ENCODE results near the gene ETFDH. TPM values are rescaled to one million over a fixed set of nuclear protein-coding genes. Genes with fewer than 3 reads are reported as not detected.

Gene ETFDH
- total and polyA plus RNA-seq, 2 donors (not counting 1 experiment from before 2014, with no cell fraction given), result 34.8 to 38.6 TPM

GRCh38 chr4:158630893-158631292, 41.2 kb upstream of the ETFDH start:
- Histone ChIP-seq H3K27ac (ENCODE audit: insufficient read depth, low read length) (no peak overlapping the region), H3K4me3 (replicated peaks in 1 of 4; ENCODE audit: control extremely low read depth in 1 of 4, insufficient read depth in 1 of 4, low read depth in 3 of 4, low read length in 4 of 4) (no peak overlapping the region), H4K20me1 (ENCODE audit: control insufficient read depth, extremely low read depth, insufficient read depth, low read length) (no peaks in the 10 kb centered on the region), H3K27me3 (ENCODE audit: control insufficient read depth, insufficient read depth, low read length) (no peaks in the 10 kb centered on the region), H3K9me3 (ENCODE audit: control insufficient read depth, insufficient read depth, low read depth, low read length) (no peaks in the 10 kb centered on the region), H2AFZ (ENCODE audit: low read length) (no peak overlapping the region), H3K9ac (ENCODE audit: insufficient read depth, low read length) (no peak overlapping the region), H3K4me1 (ENCODE audit: control insufficient read depth, extremely low read depth, insufficient read depth, low read length) (no peaks in the 10 kb centered on the region), H3K36me3 (ENCODE audit: control insufficient read depth, insufficient read depth, low read length) (no peaks in the 10 kb centered on the region), H3K79me2 (ENCODE audit: control insufficient read depth, insufficient read depth, low read length) (no peaks in the 10 kb centered on the region), H3K4me2 (ENCODE audit: extremely low read depth, insufficient read depth, low read length) (no peak overlapping the region)
- TF ChIP-seq EZH2 (IDR thresholded peaks at IDR 0.05; ENCODE audit: low read length, missing control alignments) (no peak), CTCF (conservative IDR thresholded peaks at IDR 0.05 in 1 of 2, IDR thresholded peaks at IDR 0.05 in 1 of 2; ENCODE audit: low read depth in 1 of 2, low read length in 2 of 2) (no peak)
- DNase-seq (ENCODE audit: low read depth in 2 of 2), result peak; percentile 47 to 86

GRCh38 chr4:158636619-158637018, 35.5 kb upstream of the ETFDH start:
- Histone ChIP-seq H3K9ac (ENCODE audit: insufficient read depth, low read length) (no peak overlapping the region), H3K79me2 (ENCODE audit: control insufficient read depth, insufficient read depth, low read length) (no peaks in the 10 kb centered on the region), H3K4me1 (ENCODE audit: control insufficient read depth, extremely low read depth, insufficient read depth, low read length) (no peaks in the 10 kb centered on the region), H2AFZ (ENCODE audit: low read length) (no peak overlapping the region), H3K4me2 (ENCODE audit: extremely low read depth, insufficient read depth, low read length) (no peak overlapping the region), H3K27ac (ENCODE audit: insufficient read depth, low read length) (no peak overlapping the region), H3K36me3 (ENCODE audit: control insufficient read depth, insufficient read depth, low read length) (no peaks in the 10 kb centered on the region), H3K27me3 (ENCODE audit: control insufficient read depth, insufficient read depth, low read length) (peaks cover 3% of the 10 kb centered on the region), H3K9me3 (ENCODE audit: control insufficient read depth, insufficient read depth, low read depth, low read length) (no peaks in the 10 kb centered on the region), H4K20me1 (ENCODE audit: control insufficient read depth, extremely low read depth, insufficient read depth, low read length) (no peaks in the 10 kb centered on the region), H3K4me3 (replicated peaks in 1 of 4; ENCODE audit: control extremely low read depth in 1 of 4, insufficient read depth in 1 of 4, low read depth in 3 of 4, low read length in 4 of 4) (no peak overlapping the region)
- no peak for DNase-seq (ENCODE audit: low read depth in 2 of 2)
- TF ChIP-seq EZH2 (IDR thresholded peaks at IDR 0.05; ENCODE audit: low read length, missing control alignments) (no peak), CTCF (conservative IDR thresholded peaks at IDR 0.05 in 1 of 2, IDR thresholded peaks at IDR 0.05 in 1 of 2; ENCODE audit: low read depth in 1 of 2, low read length in 2 of 2) (no peak)

- Histone ChIP-seq H3K27me3 (ENCODE audit: control insufficient read depth, insufficient read depth, low read length) (peaks cover 3% of the 10 kb centered on the region), H3K36me3 (ENCODE audit: control insufficient read depth, insufficient read depth, low read length) (no peaks in the 10 kb centered on the region), H3K9ac (ENCODE audit: insufficient read depth, low read length) (no peak overlapping the region), H3K9me3 (ENCODE audit: control insufficient read depth, insufficient read depth, low read depth, low read length) (no peaks in the 10 kb centered on the region), H3K4me3 (replicated peaks in 1 of 4; ENCODE audit: control extremely low read depth in 1 of 4, insufficient read depth in 1 of 4, low read depth in 3 of 4, low read length in 4 of 4) (no peak overlapping the region), H2AFZ (ENCODE audit: low read length) (peak overlapping the region; percentile 51), H3K4me1 (ENCODE audit: control insufficient read depth, extremely low read depth, insufficient read depth, low read length) (no peaks in the 10 kb centered on the region), H4K20me1 (ENCODE audit: control insufficient read depth, extremely low read depth, insufficient read depth, low read length) (no peaks in the 10 kb centered on the region), H3K79me2 (ENCODE audit: control insufficient read depth, insufficient read depth, low read length) (no peaks in the 10 kb centered on the region), H3K4me2 (ENCODE audit: extremely low read depth, insufficient read depth, low read length) (no peak overlapping the region), H3K27ac (ENCODE audit: insufficient read depth, low read length) (no peak overlapping the region)
- TF ChIP-seq CTCF (conservative IDR thresholded peaks at IDR 0.05 in 1 of 2, IDR thresholded peaks at IDR 0.05 in 1 of 2; ENCODE audit: low read depth in 1 of 2, low read length in 2 of 2) (no peak), EZH2 (IDR thresholded peaks at IDR 0.05; ENCODE audit: low read length, missing control alignments) (no peak)
- no peak for DNase-seq (ENCODE audit: low read depth in 2 of 2)
Measured at GRCh38 chr4:158644356-158644755, 27.7 kb upstream of the ETFDH start.

Data from fibroblast of lung (primary cell).